GM12874 (cell line): ENCODE measurements around the gene SERINC5.

ENCODE experiments used
- CTCF ChIP-seq: IDR thresholded peaks from 2 replicates; pipeline ENCODE4 v1.5.1; 2011; ENCODE audit warnings: low read depth, mild to moderate bottlenecking, control low read depth, low read length, moderate library complexity; ENCODE audit not compliant: insufficient read depth

The SERINC5 gene

GRCh38 chr5:80191991-80192398 is 63.9 kb downstream of the SERINC5 start:
- no peak for TF ChIP-seq CTCF

- no peak for TF ChIP-seq CTCF
These were observed 64.5 kb downstream of the SERINC5 start for GRCh38 chr5:80191397-80191796.

DNA sequence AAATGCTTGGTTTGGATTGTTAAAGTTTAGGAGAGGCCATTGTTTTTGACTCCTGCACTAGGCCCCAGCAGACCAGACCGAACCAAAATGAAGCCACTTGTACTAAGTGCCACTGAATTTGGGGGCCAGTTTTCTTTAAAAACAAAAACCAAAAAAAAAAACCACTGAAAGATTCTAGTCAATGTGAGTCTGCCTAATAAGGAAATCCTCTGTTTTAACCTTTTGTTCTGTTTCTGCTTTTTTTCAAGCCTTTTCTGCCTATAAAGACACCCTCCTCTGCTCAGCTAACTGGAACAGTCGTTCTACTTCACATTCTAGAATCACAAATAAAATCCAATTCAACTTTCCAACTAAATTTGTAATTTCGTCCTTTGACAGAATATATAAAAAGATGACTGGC is 64.9 kb downstream of the SERINC5 start:
- no peak for TF ChIP-seq CTCF

DNA sequence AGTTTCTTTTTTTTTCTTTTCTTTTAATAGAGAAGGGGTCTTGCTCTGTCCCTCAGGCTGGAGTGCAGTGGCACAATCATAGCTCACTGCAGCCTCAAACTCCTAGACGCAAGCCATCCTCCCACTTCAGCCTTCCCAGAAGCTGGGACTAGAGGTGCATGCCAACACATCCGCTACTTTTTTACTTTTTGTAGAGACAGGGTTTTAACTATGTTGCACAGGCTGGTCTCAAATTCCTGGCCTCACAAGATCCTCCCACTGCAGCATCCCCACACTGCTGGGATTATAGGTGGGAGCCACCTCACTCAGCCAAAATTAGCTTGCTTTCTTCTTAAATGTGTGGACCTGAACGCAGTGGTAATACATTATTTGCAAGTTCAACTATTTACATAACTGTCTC is 66.1 kb downstream of the SERINC5 start:
- no peak for TF ChIP-seq CTCF

DNA sequence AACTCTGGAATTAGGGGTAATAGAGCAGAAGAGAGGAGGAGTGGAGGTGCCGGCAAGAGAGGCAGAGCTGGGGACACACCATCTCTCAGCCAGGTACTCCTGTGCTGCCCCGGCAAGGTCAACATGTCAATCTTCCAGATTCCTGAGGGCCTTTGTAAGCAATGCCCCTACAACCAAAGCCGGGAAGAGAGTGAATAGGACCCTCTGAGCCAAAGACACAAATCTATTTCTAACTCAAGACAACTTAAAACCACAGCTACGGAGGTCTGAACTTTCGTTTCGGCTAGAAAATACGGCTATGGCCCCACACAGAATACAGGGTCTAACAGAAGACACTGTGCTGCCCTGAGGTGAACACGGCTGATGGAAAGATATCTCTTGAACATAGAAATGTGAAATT is 66.6 kb downstream of the SERINC5 start:
- no peak for TF ChIP-seq CTCF

DNA sequence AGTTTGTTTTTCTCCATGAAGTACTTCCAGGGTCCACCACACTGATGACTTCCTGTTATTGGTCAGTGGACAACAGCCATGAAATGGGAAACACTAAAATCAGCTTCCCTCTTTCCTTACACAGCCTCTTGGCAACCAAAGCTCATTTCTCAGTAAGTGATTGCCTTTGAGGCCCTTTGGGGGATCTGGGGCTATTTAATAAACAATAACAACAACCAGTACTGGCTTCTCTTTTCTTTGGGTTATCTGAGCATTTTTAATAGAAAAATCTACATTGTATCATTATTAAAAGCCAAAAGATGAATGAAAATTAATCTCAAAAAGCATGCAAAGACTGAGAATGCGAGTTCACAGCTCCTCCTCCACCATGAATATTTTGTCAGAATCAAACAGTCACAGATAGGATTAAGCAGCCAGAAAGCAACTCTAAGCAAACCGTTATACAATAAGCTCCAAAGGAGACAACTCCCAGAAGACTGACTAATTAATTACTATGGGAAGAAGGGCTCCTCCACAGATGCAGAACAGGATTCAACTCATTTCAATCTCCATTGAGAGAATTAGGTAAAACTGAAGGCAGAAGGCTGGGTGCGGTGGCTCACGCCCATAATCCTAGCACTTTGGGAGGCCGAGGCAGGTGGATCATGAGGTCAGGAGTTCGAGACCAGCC is 68.3 kb downstream of the SERINC5 start:
- no peak for TF ChIP-seq CTCF

- no peak for TF ChIP-seq CTCF
These were observed 70.8 kb downstream of the SERINC5 start for GRCh38 chr5:80185095-80185494.
